ENCODE measurements around the gene SYT1.
"Not testable (repeated sequence)": the region's sequence is repeated elsewhere in the genome, so short reads cannot be mapped to it uniquely, and the experiment has no call there.

The SYT1 gene

GRCh38 chr12:79402606-79403005, 538.0 kb downstream of the SYT1 start:
- DNase-seq (ENCODE audit: low read depth), result no peak

GRCh38 chr12:79406993-79407392, 542.4 kb downstream of the SYT1 start:
- no peak for DNase-seq (ENCODE audit: low read depth)

GRCh38 chr12:79407671-79408622, 543.4 kb downstream of the SYT1 start:
- no peak for DNase-seq (ENCODE audit: low read depth)

- no peak for DNase-seq (ENCODE audit: low read depth)
Observed at GRCh38 chr12:79408689-79409088, 544.1 kb downstream of the SYT1 start.

GRCh38 chr12:79409562-79409961, 545.0 kb downstream of the SYT1 start:
- DNase-seq (ENCODE audit: low read depth), result no peak

- no peak for DNase-seq (ENCODE audit: low read depth)
Observed at GRCh38 chr12:79411791-79412190, 547.2 kb downstream of the SYT1 start.

GRCh38 chr12:79413796-79414195, 549.2 kb downstream of the SYT1 start:
- no peak for DNase-seq (ENCODE audit: low read depth)

GRCh38 chr12:79414252-79414651, 549.7 kb downstream of the SYT1 start:
- no peak for DNase-seq (ENCODE audit: low read depth)

- no peak for DNase-seq (ENCODE audit: low read depth)
Observed at GRCh38 chr12:79415321-79415720, 550.7 kb downstream of the SYT1 start.

- DNase-seq (ENCODE audit: low read depth), result no peak
Observed at GRCh38 chr12:79415746-79416435, 551.3 kb downstream of the SYT1 start.

GRCh38 chr12:79420146-79420618, 555.6 kb downstream of the SYT1 start:
- DNase-seq (ENCODE audit: low read depth), result no peak

- no peak for DNase-seq (ENCODE audit: low read depth)
Observed at GRCh38 chr12:79421236-79421740, 556.7 kb downstream of the SYT1 start.

GRCh38 chr12:79422060-79422812, 557.7 kb downstream of the SYT1 start:
- no peak for DNase-seq (ENCODE audit: low read depth)

GRCh38 chr12:79423560-79423959, 559.0 kb downstream of the SYT1 start:
- no peak for DNase-seq (ENCODE audit: low read depth)

- no peak for DNase-seq (ENCODE audit: low read depth)
Observed at GRCh38 chr12:79424109-79424721, 559.6 kb downstream of the SYT1 start.

GRCh38 chr12:79426121-79426520, 561.5 kb downstream of the SYT1 start:
- no peak for DNase-seq (ENCODE audit: low read depth)

- DNase-seq (ENCODE audit: low read depth), result not testable (repeated sequence)
Observed at GRCh38 chr12:79426744-79427143, 562.2 kb downstream of the SYT1 start.

- no peak for DNase-seq (ENCODE audit: low read depth)
Observed at GRCh38 chr12:79433465-79434072, 569.0 kb downstream of the SYT1 start.

- DNase-seq (ENCODE audit: low read depth), result no peak
Observed at GRCh38 chr12:79434561-79434960, 570.0 kb downstream of the SYT1 start.

- DNase-seq (ENCODE audit: low read depth), result no peak
Observed at GRCh38 chr12:79435742-79436141, 571.2 kb downstream of the SYT1 start.

GRCh38 chr12:79438480-79439174, 574.1 kb downstream of the SYT1 start:
- no peak for DNase-seq (ENCODE audit: low read depth)

All from activated T-cell treated with anti-CD3 and anti-CD28 coated beads for 24 hours (primary cell).